ENCODE results near the gene CCDC9. TPM values are rescaled to one million over a fixed set of nuclear protein-coding genes. Genes with fewer than 3 reads are reported as not detected.

The CCDC9 gene
- total and polyA plus RNA-seq, 2 of the 13 experiments (the other 11 are each of a cell fraction or from before 2014, with no cell fraction given) = 2.9 to 6.3 TPM

DNA sequence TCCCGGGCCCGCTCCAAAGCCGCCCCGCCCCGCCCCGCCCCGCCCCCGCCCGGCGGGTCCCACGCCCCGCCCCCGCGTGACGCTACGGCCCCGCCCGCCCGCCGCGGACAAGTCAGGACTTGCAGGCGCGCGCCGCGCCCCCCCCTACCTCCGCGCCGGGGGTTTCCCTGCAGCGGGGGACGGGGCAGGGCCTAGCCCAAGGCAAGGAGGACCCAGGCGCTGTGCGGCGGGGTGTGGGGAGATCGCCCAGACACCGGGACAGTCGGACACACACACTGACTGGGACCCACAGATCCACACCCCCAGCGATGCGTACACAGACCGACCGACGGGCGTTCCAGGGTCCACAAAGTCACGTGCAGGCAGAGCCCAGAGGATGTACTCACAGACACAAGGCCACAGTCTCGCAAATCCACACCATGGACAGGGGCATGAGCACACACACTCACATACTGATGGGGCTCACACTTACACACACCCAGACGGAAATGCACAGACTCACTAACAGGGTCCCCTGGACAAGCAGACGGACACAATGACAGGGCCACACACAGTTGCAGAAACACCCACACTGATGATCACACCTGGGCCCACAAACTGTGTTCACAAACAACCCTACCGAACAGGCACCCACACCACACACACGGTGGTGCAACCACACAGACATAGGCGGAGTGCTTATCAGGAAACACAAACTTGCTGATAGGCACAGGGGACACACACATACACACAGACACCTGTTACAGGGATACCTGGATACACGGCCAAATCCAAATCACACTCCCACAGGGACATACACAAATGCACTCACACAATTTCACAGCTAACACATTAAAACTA lies 24.9 kb upstream of the CCDC9 start (continued):
- TF ChIP-seq, protein P1, sequence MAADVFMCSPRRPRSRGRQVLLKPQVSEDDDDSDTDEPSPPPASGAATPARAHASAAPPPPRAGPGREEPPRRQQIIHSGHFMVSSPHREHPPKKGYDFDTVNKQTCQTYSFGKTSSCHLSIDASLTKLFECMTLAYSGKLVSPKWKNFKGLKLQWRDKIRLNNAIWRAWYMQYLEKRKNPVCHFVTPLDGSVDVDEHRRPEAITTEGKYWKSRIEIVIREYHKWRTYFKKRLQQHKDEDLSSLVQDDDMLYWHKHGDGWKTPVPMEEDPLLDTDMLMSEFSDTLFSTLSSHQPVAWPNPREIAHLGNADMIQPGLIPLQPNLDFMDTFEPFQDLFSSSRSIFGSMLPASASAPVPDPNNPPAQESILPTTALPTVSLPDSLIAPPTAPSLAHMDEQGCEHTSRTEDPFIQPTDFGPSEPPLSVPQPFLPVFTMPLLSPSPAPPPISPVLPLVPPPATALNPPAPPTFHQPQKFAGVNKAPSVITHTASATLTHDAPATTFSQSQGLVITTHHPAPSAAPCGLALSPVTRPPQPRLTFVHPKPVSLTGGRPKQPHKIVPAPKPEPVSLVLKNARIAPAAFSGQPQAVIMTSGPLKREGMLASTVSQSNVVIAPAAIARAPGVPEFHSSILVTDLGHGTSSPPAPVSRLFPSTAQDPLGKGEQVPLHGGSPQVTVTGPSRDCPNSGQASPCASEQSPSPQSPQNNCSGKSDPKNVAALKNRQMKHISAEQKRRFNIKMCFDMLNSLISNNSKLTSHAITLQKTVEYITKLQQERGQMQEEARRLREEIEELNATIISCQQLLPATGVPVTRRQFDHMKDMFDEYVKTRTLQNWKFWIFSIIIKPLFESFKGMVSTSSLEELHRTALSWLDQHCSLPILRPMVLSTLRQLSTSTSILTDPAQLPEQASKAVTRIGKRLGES (CRISPR knock-in tag; IDR thresholded peaks at IDR 0.05; ENCODE audit: borderline replicate concordance) = no peak
- TF ChIP-seq, protein P2, sequence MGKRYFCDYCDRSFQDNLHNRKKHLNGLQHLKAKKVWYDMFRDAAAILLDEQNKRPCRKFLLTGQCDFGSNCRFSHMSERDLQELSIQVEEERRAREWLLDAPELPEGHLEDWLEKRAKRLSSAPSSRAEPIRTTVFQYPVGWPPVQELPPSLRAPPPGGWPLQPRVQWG (CRISPR knock-in tag; IDR thresholded peaks at IDR 0.05; ENCODE audit: borderline replicate concordance, low read depth) = no peak
- no peak for TF ChIP-seq ZNF260 (CRISPR knock-in tag; IDR thresholded peaks at IDR 0.05; ENCODE audit: borderline replicate concordance, low read depth)
- TF ChIP-seq, protein P3, sequence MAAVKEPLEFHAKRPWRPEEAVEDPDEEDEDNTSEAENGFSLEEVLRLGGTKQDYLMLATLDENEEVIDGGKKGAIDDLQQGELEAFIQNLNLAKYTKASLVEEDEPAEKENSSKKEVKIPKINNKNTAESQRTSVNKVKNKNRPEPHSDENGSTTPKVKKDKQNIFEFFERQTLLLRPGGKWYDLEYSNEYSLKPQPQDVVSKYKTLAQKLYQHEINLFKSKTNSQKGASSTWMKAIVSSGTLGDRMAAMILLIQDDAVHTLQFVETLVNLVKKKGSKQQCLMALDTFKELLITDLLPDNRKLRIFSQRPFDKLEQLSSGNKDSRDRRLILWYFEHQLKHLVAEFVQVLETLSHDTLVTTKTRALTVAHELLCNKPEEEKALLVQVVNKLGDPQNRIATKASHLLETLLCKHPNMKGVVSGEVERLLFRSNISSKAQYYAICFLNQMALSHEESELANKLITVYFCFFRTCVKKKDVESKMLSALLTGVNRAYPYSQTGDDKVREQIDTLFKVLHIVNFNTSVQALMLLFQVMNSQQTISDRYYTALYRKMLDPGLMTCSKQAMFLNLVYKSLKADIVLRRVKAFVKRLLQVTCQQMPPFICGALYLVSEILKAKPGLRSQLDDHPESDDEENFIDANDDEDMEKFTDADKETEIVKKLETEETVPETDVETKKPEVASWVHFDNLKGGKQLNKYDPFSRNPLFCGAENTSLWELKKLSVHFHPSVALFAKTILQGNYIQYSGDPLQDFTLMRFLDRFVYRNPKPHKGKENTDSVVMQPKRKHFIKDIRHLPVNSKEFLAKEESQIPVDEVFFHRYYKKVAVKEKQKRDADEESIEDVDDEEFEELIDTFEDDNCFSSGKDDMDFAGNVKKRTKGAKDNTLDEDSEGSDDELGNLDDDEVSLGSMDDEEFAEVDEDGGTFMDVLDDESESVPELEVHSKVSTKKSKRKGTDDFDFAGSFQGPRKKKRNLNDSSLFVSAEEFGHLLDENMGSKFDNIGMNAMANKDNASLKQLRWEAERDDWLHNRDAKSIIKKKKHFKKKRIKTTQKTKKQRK (IDR thresholded peaks at IDR 0.05; ENCODE audit: low read length) = no peak
- TF ChIP-seq MEF2D (CRISPR knock-in tag; IDR thresholded peaks at IDR 0.05) = peak; percentile 16; the same call in 1 of the 2 replicates
- TF ChIP-seq ZNF672 (CRISPR knock-in tag; IDR thresholded peaks at IDR 0.05) = peak; percentile 87; the same call in 1 of the 2 replicates
- TF ChIP-seq, protein P4, sequence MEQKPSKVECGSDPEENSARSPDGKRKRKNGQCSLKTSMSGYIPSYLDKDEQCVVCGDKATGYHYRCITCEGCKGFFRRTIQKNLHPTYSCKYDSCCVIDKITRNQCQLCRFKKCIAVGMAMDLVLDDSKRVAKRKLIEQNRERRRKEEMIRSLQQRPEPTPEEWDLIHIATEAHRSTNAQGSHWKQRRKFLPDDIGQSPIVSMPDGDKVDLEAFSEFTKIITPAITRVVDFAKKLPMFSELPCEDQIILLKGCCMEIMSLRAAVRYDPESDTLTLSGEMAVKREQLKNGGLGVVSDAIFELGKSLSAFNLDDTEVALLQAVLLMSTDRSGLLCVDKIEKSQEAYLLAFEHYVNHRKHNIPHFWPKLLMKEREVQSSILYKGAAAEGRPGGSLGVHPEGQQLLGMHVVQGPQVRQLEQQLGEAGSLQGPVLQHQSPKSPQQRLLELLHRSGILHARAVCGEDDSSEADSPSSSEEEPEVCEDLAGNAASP (CRISPR knock-in tag; IDR thresholded peaks at IDR 0.05; ENCODE audit: borderline replicate concordance) = no peak
- no peak for TF ChIP-seq PRMT3 (CRISPR knock-in tag; IDR thresholded peaks at IDR 0.05; ENCODE audit: borderline replicate concordance, low read depth)
- TF ChIP-seq ZNF563 (CRISPR knock-in tag; IDR thresholded peaks at IDR 0.05) = peak; percentile 35; the same call in 1 of the 2 replicates
- no peak for TF ChIP-seq SALL2 (CRISPR knock-in tag; IDR thresholded peaks at IDR 0.05)
- TF ChIP-seq, protein P5, sequence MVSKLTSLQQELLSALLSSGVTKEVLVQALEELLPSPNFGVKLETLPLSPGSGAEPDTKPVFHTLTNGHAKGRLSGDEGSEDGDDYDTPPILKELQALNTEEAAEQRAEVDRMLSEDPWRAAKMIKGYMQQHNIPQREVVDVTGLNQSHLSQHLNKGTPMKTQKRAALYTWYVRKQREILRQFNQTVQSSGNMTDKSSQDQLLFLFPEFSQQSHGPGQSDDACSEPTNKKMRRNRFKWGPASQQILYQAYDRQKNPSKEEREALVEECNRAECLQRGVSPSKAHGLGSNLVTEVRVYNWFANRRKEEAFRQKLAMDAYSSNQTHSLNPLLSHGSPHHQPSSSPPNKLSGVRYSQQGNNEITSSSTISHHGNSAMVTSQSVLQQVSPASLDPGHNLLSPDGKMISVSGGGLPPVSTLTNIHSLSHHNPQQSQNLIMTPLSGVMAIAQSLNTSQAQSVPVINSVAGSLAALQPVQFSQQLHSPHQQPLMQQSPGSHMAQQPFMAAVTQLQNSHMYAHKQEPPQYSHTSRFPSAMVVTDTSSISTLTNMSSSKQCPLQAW (CRISPR knock-in tag; IDR thresholded peaks at IDR 0.05) = peak; percentile 89
- TF ChIP-seq MYNN (CRISPR knock-in tag; IDR thresholded peaks at IDR 0.05; ENCODE audit: low read depth) = no peak
- TF ChIP-seq HNRNPK (IDR thresholded peaks at IDR 0.05; ENCODE audit: low read depth, low read length, poor library complexity, severe bottlenecking) = no peak
- TF ChIP-seq, protein P6, sequence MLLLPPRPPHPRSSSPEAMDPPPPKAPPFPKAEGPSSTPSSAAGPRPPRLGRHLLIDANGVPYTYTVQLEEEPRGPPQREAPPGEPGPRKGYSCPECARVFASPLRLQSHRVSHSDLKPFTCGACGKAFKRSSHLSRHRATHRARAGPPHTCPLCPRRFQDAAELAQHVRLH (CRISPR knock-in tag; IDR thresholded peaks at IDR 0.05; ENCODE audit: borderline replicate concordance, low read depth) = no peak
- no peak for TF ChIP-seq ATF7 (IDR thresholded peaks at IDR 0.05)
- no peak for TF ChIP-seq ATF7 (CRISPR knock-in tag; IDR thresholded peaks at IDR 0.05)
- TF ChIP-seq REPIN1 (CRISPR knock-in tag; IDR thresholded peaks at IDR 0.05; ENCODE audit: borderline replicate concordance, low read depth) = peak; percentile 77; the same call in 1 of the 2 replicates
- peak; percentile 81 for TF ChIP-seq DMAP1 (CRISPR knock-in tag; IDR thresholded peaks at IDR 0.05)
